Pulmonary artery endothelial cell (primary cell): Measurements from ENCODE around the gene PRDM12. TPM values are rescaled to one million over a fixed set of nuclear protein-coding genes. Genes with fewer than 3 reads are reported as not detected.
"Not testable (repeated sequence)": the region's sequence is repeated elsewhere in the genome, so short reads cannot be mapped to it uniquely, and the experiment has no call there.

Experiments used
- DNase-seq: peaks from one replicate; pipeline ENCODE4 v3.0.0-alpha.2; 2011; ENCODE audit warnings: low read depth, low spot score
- total RNA-seq: library from RNA; depleted of rRNA; stranded (reverse); fragments of >200 nt; gene quantifications from 2 replicates; pipeline ENCODE4 v1.2.3, GENCODE V29; 2014

The PRDM12 gene
- total RNA-seq, 1 donor from 2014 or later, result under 0.01 TPM

DNA sequence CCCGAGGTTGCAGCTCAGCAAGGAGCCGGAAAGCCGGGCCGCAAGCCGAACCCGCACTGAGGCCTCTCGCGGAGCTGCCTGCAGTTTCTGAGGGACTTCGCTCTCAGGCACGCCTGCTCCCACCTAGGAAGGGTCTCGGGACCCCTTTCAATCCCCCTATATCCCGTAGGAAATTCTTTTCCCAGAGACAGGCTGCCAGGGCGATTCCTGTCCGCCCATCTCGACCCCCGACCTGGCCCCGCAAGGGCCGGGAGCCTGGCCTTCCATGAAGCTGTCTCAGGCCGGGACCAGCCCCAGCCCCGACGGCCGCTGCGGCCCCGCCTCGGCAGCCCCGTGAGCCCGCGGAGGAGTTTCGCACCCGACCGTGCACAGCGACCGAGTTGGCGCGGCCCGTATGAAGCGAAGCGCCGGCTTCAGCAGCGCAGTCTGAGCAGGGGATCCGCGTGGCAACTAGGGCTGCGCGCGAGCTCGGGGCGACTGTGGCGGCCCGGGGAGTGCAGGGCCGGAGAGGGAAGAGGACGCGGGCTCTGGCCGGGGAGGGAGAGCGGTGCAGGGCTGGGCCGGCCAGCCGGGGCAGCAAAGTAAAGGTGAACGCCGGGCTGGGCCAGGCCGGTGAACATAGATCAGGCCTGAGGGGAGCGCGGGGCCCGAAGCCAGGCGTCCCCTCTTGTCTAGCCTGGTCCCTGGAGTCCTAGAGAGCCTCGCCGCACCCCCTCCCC is 977 bp upstream of the PRDM12 start:
- DNase-seq, result no peak

DNA sequence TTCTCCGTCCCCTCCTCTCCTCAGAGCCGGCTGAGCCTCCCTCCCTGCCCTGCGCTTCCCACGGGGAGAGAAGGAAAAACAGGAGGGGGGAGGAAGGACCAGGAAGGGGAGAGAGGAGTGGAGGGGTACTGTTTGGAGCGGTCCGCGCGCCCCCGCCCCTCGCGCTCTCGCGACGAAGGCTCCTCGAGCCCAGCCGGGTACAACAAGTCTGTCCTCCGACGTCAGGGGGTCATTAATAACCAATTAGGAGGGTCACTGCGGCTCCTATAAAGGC is 480 bp upstream of the PRDM12 start:
- no peak for DNase-seq

- no peak for DNase-seq
Observed at GRCh38 chr9:130665029-130665430, 636 bp downstream of the PRDM12 start.

DNA sequence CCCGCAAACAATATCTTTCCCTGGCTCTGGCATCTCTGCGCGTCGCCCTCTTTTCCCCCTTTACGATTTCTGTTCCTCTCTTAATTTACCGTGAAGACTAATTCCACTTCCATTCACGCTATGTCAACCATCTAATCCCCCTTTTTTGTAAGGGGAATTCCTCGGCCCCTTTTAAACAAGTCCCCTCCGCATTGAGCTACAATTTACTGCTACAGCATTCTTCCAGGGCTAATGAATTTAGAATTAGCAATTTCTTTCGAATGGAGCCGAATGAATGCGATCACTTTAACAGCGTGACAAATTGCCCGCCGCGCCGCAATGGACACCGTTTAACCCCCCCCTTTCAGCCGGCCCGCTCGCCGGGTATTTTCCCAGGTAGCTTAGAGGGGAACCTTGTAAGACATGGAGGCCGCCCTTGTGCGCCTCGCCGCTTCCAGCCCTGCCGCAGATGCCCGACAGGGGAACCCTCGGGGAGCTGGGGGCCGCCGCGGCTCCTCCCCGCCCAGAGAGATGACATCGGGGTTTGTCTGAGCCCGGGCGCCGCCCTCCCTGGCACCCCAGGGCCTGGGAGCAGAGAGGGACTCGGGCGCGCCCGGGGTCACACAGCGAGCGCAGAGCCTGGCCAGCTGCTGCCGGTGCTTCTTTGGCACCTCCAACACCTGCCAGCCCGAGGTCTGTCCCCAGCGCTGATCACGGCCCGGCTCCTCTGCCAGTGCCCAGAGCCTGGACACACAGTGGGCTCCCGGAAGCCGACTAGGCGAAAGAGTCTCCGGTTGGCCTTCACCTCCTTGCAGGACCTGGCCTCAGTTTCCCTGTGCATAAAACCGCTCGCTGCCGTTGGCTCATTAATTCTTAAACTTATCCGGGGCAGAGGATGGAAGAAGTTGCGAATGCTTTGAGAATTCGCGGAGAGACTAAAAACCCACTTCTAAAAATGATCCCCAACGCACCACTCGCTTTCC is 1.3 kb downstream of the PRDM12 start:
- DNase-seq, result no peak

DNA sequence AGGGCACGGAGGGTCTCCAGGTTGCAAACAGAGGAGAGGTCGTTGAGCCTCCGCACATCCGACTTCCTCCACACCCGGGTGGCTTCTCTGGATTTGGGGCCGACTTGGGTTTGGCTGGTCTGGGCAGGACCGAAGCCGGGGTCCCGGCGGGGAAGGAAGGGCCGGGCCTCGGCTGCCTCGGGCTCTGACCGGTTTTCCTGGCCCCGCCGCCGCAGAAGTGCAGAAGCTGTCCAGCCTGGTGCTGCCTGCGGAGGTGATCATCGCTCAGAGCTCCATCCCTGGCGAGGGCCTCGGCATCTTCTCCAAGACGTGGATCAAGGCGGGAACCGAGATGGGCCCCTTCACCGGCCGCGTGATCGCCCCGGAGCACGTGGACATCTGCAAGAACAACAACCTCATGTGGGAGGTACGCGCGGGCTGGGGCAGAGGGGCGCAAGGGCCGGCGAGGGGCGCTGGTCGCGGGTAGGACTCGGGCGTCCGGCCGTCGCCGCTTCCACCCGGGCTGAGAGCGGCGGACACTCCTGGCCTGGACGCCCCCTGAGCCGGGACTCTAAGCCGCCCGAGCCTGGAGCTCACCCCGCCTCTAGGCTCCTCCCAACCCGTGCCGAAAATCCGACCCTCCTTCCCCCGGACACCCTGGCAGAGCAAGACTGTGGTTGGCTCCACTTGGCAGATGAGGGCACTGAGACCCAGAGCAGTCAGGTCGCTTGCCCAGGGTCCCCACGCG is 2.2 kb downstream of the PRDM12 start:
- DNase-seq, result no peak

DNA sequence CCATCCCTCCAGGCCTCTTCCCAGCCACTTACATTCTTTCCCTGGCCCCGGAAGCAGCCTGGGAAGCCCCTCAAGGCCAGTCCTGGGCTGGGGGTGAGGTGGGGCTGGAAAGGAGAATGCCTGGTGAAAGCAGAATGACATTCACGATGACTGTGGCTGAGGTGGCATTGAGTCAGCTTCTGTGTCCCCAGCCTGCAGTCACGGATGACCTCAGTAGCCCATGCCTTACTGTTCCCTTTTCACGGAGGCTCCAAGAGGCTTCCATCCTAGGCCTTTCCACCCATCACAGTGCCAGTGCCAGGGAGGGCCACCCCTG is 2.7 kb downstream of the PRDM12 start:
- DNase-seq, result no peak

DNA sequence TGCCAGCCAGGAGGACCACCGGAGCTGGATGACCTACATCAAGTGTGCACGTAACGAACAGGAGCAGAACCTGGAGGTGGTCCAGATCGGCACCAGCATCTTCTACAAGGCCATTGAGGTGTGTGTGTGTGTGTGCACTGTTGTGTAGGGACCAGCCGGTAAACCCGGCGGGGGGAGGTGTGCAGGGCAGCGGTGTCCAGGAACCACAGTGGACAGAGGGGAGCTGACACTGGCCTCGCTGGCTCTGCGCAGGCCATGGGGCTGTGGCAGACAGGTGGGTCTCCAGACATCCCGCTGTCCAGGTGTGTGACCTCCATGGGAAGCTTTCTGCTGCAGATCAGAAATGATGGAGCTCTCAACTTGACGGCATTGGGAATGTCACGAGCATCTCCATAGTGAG is 3.8 kb downstream of the PRDM12 start:
- no peak for DNase-seq

- DNase-seq, result no peak
Observed at GRCh38 chr9:130668659-130669058, 4.3 kb downstream of the PRDM12 start.

DNA sequence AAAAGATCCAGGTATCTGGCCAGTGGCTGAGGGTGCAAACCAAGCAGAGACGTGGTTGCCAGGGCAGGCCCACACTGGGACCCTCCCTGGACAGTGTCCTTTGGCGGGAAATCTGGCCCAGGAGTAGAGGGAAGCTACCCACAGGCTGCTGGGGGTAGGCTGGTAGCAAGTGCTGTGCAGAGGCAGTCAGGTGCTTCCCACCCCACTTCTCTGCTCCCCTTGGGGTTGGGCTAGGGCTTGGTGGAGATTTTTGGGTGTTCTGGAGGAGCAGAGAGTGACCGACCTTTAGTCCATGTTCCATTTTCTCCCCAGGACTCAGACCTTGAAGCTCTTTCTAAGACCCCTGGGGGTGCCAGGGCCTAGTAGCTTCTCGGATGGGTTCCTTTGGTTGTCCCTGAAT is 5.6 kb downstream of the PRDM12 start:
- DNase-seq, result no peak

- DNase-seq, result no peak
Observed at GRCh38 chr9:130670644-130671043, 6.2 kb downstream of the PRDM12 start.

DNA sequence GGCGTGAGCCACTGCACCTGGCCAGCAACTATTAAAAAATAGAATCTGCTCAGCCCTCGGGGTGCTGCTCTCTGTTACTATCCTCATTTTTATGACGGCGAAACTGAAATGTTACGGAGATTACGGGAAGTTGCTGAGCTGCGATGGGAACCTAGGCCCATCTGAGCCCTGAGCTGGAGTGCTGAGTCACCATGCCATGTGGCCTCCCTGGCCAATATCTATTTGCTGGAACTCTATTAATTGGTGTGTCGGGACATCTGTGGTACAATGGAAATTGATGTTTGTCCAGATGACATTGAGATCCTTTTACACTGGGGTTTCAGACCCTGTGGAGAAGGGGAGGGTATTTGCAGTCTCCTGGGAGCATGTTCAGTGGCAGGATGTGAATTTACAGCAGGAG is 8.1 kb downstream of the PRDM12 start:
- no peak for DNase-seq

- no peak for DNase-seq
Observed at GRCh38 chr9:130672933-130673615, 8.7 kb downstream of the PRDM12 start.

DNA sequence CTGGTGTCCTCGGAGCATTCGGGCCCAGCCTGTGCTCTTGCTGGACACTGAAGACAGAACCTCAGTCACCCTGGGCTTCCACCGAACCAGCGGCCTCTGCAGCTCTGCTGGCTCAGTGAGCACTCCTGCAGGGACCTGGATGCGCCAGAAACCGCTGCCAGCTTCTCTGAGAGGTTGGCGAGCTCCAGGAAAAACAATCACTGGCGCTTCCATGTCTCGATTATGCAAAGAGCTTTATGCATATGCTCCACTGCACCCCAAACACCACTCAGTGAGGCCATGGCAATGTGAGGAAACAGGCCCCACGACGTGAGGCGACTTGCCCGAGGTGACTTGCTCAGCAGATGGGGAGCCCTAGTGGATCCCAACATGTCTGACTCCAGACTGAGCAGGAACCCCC is 11.0 kb downstream of the PRDM12 start:
- no peak for DNase-seq

GRCh38 chr9:130677252-130677651 is 12.9 kb downstream of the PRDM12 start:
- no peak for DNase-seq

- DNase-seq, result peak; percentile 50
Observed at GRCh38 chr9:130680836-130681768, 16.7 kb downstream of the PRDM12 start.

DNA sequence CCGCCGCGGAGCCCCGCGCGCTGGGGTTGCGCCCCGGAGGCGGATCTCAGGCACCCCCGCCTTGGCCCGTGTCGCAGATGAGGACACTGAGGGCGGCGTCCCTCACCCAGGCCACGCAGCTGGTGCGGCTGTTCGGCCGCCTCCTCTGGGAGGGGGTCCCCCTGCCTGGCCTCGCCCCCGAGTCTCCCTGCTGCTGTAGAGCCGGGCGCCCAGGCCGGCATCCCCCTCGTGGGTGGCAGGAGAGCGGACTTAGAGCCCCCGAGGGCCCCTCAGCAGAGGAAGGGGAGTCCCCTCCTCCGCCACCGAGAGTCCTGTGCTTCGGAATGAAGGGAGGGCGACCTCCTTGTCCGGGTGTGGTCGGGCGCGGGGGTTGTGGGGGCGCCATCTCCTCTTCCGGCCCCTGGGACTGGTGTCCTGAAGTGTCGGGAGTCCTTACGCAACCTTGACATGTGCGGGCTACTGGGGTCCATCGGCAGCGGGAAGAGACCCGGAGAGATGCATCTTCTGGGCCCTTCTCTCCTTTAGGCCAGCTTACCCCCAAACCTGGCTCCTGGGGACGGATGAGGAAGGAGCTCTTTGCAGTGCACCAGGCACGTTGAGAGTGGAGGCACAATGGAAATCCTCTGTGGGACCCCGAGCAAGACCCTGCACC is 17.5 kb downstream of the PRDM12 start:
- no peak for DNase-seq

DNA sequence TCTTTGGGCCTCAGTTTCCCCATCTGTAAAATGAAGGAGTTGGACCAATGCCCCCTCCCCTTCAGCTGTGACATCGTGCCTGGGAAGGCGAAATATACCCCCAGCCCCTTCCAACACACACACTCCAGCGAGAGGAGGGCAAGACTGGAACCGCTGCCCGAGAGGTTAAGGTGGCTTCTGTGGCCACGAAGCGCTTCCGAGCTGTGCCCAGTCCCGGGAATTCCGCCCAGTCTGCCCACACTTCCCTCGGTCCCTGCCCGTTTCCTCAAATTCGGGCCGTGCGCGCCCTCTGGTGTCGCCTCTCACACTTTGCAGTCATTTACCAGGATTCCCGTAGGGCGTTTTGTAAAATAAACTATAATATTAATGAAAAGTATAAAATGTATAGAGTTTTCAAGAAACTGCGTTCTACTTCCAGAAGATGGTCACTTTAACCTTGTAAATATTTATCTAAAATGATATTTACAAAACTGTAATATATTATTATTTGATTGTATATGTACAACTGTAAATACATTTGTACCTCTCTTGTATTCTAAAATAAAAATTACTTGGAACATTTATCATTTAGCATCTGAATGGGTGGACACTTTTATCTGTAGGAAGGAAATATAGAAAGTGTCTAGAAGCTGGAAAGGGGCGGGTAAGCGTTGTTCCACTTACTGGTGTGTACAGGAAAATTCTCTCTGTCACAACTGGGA is 18.2 kb downstream of the PRDM12 start:
- peak; percentile 22 for DNase-seq

DNA sequence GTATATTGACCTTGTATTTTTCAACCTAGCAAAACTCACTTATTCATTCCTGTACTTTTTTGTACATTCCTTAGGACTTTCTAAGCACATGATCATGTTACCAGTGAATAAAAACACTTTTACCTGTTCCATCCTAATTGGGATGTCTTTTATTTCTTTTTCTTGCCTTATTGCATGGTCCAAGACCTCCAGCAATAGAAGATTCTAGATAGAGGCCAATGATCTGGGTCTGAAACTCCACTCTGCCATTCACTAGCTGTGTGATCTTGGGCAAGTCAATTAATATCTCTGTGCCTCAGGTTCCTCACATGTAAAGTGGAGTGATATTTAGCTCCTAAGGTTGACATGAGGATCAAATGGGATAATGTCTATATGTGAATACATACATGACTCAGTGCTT is 20.7 kb downstream of the PRDM12 start:
- no peak for DNase-seq

- DNase-seq, result not testable (repeated sequence)
Observed at GRCh38 chr9:130685945-130686344, 21.6 kb downstream of the PRDM12 start.

DNA sequence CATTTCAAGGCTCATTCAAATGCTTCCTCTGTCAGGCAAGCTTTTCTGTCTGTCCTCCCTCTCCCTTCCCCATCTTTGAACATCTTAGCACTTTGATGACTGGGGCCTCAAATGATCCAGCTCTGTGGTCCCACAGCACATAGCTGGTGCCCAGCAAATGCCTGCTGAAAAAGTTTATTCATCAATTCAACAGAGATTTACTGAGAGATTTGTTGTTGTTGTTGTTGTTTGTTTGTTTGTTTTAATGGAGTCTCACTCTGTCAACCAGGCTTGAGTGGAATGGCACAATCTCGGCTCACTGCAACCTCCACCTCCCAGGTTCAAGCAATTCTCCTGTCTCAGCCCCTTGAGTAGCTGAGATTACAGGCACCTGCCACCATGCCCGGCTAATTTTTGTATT is 23.2 kb downstream of the PRDM12 start:
- no peak for DNase-seq
